NCI-H187 (cell line): ENCODE data around the gene FAT3.

Experiments used
- DNase-seq, 2 experiments: peaks; one replicate each; lab custom pipeline; 2025; lab: John Stamatoyannopoulos, UW

FAT3 gene

DNA sequence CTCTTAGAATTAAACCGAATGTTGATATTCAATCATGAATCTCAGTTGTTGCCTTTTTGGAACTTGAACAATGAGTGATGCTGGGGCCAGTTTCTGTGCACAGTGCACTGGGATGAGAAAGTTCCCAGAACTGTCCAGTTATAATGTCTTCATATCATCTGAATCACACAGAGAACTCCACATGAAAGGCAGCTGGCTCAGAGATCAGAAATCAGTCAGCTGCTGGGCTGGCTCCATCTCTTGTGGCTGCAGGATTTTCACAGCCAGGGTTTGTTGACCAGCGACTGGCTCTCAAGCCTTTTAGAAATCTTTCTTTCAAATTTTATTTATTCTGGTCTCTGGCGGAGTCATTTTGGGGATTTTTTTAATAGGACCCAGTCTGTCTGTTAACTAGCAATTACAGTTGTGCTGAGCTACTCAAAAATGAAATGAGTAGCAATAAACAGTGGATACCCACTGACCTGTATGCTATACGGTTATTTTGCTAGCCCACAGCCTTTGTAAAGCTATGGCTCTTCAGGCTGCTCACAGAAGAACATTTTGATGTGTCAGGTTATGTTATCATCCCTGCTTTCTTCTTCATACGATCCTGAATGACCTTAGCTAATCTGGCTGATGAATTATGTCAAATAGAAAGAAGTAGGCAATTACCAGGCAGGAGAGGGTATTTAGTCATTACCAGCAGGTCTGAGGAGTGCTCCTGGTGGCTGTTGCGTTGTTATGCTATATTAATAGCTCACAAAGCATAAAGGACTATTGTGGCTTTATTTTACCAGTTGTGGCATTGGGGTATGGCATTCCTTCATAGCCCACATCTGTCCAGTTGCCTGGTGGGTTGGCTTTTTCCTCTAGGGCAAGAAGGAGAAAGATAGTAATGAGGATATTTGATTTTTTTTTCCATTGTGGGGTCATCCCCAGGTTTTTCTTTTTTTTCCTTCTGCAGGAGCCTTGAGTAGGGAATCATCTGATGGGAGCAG is 3.6 kb downstream of the FAT3 start:
- no peak for DNase-seq

DNA sequence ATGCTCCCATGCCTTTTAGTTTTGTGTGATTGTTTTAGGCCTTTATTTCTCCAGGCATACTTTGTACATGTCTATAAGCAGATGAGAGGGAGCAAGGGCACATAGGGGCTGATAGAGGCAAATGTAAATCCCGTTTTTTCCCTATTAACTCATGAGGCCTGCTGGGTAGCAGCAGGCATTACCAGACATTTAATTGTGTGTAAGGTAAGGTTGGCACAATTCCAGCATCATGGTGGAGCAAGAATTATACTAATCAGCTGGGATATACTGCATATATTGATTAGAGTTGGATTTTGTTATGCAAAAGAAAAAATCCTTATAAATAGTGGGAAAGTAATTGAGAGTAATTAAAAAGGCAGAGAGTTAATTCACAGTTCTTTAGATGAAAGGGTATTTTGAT is 12.2 kb downstream of the FAT3 start:
- DNase-seq: no peak

GRCh38 chr11:92240916-92241315 is 16.3 kb downstream of the FAT3 start:
- DNase-seq: no peak

- no peak for DNase-seq
Measured at GRCh38 chr11:92245700-92246271, 21.2 kb downstream of the FAT3 start.

GRCh38 chr11:92246630-92247029 is 22.0 kb downstream of the FAT3 start:
- no peak for DNase-seq

DNA sequence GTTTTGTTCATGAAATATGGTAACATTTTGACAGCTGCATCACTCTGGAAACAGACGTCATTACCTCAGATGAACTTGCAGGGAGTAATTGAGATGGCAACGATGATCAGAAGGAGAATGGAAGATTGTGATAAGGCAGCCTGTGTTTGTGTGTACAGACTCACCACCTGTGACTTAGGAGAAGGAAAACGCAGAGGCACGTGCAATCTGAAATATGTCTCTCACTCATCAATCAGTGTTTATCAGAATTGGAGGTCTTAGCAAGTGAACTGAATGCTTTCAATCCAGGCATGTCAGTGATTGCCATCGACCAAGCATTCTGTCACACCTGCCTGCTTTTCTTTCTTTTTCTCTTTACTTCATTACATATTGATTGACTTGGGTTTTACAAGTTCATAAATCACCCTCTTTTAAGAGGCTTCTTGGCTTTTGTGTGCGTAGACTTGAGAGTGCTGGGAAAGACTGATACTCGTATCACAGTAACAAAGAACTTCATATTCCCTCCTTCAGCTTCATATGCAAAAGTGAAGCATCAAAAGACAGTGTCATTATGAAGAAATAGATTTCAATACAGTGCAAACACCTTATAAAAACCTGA is 24.6 kb downstream of the FAT3 start:
- DNase-seq: peak in 1 of 2 experiments; percentile 54

DNA sequence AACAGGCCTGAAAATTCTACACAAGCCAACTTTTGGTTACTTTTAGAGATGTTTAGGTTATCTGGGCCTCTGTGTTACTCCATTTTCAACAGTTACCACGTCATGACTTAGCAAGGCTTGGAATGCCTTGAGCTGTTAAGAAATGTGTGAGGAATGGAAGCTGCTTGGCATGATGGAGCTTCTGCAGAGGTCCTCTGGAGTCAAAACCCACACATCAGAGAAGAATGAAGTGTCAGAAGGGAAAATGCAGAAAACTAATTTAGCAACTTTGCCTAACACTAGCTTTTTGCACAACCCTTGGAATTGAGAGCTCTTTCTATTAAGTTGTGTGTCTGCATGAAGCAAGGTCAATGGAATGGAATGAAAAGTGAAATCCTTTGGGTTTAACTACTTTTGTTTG is 27.4 kb downstream of the FAT3 start:
- no peak for DNase-seq

- no peak for DNase-seq
Measured at GRCh38 chr11:92253421-92253820, 28.8 kb downstream of the FAT3 start.

DNA sequence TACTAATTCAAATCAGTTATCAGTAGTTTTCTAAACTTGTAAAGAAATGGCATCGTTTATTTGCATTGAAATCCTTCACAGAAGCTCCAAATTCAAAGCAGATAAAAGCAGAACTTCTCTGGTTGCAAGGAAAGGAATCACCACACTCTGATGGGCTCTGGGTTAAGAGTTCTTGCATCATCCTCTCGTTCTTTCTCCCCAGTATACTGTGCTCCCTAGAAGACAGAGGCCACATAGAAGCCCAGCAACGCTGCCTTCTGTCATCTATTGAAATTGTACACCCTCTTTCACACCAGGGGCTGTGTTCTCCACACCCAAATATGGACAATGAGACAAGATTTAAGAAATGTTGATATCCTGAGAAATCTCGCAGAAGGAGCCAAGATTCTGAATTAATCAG is 29.3 kb downstream of the FAT3 start:
- no peak for DNase-seq

- no peak for DNase-seq
Measured at GRCh38 chr11:92257536-92257935, 32.9 kb downstream of the FAT3 start.

- DNase-seq: peak; percentile 15 to 45
Measured at GRCh38 chr11:92259861-92260260, 35.2 kb downstream of the FAT3 start.

GRCh38 chr11:92264350-92264749 is 39.7 kb downstream of the FAT3 start:
- DNase-seq: no peak

DNA sequence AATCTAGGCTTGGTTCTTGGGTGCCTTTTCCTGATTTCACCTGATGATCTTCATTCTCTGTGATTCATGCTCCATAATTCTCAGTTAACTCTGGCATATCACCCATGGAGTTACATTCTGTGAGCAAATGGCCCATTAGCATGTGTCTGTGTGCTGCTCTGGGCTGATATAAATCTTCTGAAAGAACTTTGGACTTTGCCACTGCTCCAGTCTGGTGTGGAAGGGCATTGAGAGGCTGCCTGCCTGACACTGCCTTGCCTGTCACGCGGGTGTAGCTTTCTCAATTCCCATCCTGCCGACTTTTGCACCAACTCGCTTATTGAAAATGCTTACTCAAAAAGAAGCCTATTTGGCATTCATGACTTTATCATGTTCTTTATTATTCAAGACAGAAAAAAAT is 42.2 kb downstream of the FAT3 start:
- DNase-seq: no peak

- DNase-seq: no peak
Measured at GRCh38 chr11:92267278-92267677, 42.7 kb downstream of the FAT3 start.

- DNase-seq: no peak
Measured at GRCh38 chr11:92267968-92268367, 43.4 kb downstream of the FAT3 start.

DNA sequence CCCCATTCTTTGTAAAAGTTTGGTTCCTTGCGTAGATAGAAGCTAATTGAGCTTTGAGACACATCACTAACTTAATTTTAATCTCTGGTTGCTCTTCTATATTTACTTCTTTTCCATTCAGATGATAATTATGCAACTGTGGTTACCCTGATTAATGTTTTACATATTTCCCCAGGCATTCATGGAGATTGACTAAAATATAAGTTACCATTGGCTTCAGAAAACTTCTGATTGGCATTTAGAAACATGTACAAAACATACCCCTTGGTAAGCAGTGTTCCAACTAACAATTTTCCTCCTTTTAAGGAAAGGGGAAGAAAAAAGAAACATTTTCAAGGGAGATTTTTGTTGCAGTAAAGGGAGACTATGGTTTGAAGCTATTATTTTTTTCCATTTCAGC is 43.9 kb downstream of the FAT3 start:
- no peak for DNase-seq

DNA sequence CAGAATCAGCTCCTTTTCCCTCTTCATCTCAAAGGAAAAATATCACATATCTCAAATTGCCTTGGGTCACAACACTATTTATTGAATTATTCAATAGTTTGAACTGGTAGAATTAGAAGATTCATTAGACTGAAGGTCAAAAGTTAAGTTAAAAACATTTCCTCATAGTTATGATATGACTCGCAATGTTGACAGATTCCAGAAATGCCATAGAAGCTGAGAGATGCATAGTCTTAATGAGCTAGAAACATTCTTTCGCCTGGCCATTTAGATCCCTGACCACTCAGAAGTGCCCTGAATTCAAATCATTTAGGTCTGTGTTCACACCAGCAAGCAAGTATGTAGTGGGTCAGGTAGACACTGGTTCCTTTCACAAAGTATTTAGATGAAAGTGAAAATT is 44.4 kb downstream of the FAT3 start:
- DNase-seq: no peak

DNA sequence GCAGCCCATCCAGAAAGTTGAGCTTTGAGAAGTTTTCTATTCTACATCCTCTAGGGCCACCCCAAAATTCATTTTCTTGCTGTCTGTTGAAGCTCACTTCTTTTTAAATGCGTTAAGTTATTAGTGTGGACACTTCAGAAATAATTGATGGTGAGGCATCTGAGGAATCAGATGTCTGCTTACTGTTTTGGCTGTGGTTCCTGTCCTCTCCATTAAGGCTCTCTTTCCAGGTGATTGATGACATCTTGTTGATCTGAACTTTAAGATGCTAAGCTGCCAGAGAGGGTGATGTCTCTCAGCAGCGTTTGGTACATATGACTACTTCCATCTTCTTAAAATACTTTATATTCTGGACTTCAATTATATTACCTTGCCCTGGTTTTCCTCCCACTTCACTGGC is 45.2 kb downstream of the FAT3 start:
- DNase-seq: no peak

DNA sequence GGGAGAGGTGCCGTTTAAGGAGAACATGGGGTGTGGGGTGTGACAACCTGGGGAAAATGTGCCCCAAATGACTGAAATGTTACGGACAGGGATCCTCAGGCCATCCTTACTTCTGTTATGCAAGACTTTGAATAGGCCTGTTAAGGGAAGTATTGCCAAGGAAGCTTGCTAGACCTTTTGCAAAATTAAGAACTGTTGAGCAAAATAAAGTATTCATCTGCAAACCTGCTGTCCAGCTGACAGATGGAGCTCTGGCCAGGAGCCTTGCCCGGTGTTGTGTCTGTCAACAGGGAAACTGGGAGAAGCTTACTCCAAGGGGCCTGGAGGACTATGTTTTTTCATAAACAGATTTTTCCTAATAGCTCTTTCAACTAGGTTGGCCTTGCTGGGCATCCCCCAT is 48.0 kb downstream of the FAT3 start:
- no peak for DNase-seq
